Adipocyte (in vitro differentiated cells): ENCODE data around the gene MARVELD1.
A peak's percentile ranks its signal among the peaks of the same experiment; 100 is the strongest.

Experiments used
- DNase-seq: peaks from one replicate; pipeline ENCODE4 v3.0.0-alpha.2; 2015; ENCODE audit warnings: low read depth
- H3K27me3 ChIP-seq: replicated peaks from 2 replicates; pipeline ENCODE4 v1.7.0; 2013; ENCODE audit warnings: mild to moderate bottlenecking, low read length, moderate library complexity; ENCODE audit not compliant: control insufficient read depth, insufficient read depth
- H3K36me3 ChIP-seq: 2 replicates; pipeline ENCODE4 v1.7.0; 2013; ENCODE audit warnings: low read length, mild to moderate bottlenecking, moderate library complexity; ENCODE audit not compliant: control insufficient read depth, insufficient read depth, severe bottlenecking
- H3K4me1 ChIP-seq: 2 replicates; pipeline ENCODE4 v1.7.0; 2013; ENCODE audit warnings: mild to moderate bottlenecking, low read length, moderate library complexity; ENCODE audit not compliant: control insufficient read depth, insufficient read depth
- H3K4me3 ChIP-seq: 2 replicates; pipeline ENCODE4 v1.7.0; 2013; ENCODE audit warnings: mild to moderate bottlenecking, low read length, moderate library complexity
- H3K9ac ChIP-seq: 2 replicates; pipeline ENCODE4 v1.7.0; 2013; ENCODE audit warnings: mild to moderate bottlenecking, low read length, moderate library complexity
- H3K9me3 ChIP-seq: 2 replicates; pipeline ENCODE4 v1.7.0; 2013; ENCODE audit warnings: mild to moderate bottlenecking, low read length, moderate library complexity; ENCODE audit not compliant: control insufficient read depth

MARVELD1 gene

DNA sequence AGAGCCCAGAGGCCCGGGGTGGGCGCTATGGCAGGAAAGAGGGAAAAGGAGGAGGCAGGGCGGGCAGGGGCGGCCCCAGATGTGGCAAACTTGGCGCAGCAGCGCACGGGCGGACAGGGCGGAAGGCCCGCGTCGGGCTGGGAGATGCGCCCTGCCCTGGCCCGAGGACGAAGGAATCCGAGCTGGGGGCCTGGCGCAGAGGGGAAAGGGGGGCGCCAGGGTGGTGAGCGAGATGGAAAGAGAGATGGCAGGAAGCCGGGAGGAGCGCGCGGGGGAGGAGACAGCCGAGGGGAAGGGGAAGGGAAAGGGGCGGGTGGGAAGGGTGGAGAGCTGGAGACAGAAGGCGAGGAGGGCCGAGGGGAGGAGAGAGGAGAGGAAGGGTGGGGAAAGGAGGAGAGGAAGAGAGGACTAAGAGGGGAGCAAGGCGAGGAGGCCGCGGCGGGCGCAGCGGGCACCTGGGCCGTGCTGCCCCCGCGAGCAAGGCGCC lies at the start of gene MARVELD1:
Gene MARVELD1, plus strand, starts transcription at position 392 of the 487 bp plus-strand sequence. CDS start 147 bp downstream, outside the sequence.
- peak within 1 kb of the TSS; percentile 87 for H3K4me3 ChIP-seq
- H3K36me3 ChIP-seq = peaks cover 10% of the 10 kb centered on the region
- peak; percentile 92 for DNase-seq
- H3K27me3 ChIP-seq = no peaks in the 10 kb centered on the region
- no peaks in the 10 kb centered on the region for H3K9me3 ChIP-seq
- H3K4me1 ChIP-seq = peaks cover 43% of the 10 kb centered on the region
- peak within 1 kb of the TSS; percentile 93 for H3K9ac ChIP-seq

GRCh38 chr10:97664282-97664850 lies 49.2 kb upstream of the MARVELD1 start:
- Histone ChIP-seq H3K9me3 (no peaks in the 10 kb centered on the region), H3K36me3 (peaks cover 69% of the 10 kb centered on the region), H3K4me1 (peaks cover 9% of the 10 kb centered on the region), H3K4me3 (no peak overlapping the region), H3K9ac (no peak overlapping the region), H3K27me3 (no peaks in the 10 kb centered on the region)
- DNase-seq = no peak

- Histone ChIP-seq H3K9me3 (no peaks in the 10 kb centered on the region), H3K4me1 (peaks cover 11% of the 10 kb centered on the region), H3K27me3 (no peaks in the 10 kb centered on the region), H3K9ac (no peak overlapping the region), H3K36me3 (peaks cover 84% of the 10 kb centered on the region), H3K4me3 (no peak overlapping the region)
- DNase-seq = no peak
Observed at GRCh38 chr10:97666992-97667391, 46.5 kb upstream of the MARVELD1 start.

GRCh38 chr10:97667463-97667862 lies 46.1 kb upstream of the MARVELD1 start:
- Histone ChIP-seq H3K4me1 (peaks cover 11% of the 10 kb centered on the region), H3K36me3 (peaks cover 82% of the 10 kb centered on the region), H3K9me3 (no peaks in the 10 kb centered on the region), H3K4me3 (no peak overlapping the region), H3K27me3 (no peaks in the 10 kb centered on the region), H3K9ac (no peak overlapping the region)
- no peak for DNase-seq

GRCh38 chr10:97669571-97669970 lies 44.0 kb upstream of the MARVELD1 start:
- Histone ChIP-seq H3K9ac (no peak overlapping the region), H3K36me3 (peaks cover 80% of the 10 kb centered on the region), H3K27me3 (no peaks in the 10 kb centered on the region), H3K9me3 (no peaks in the 10 kb centered on the region), H3K4me3 (peak overlapping the region; percentile 1), H3K4me1 (peaks cover 20% of the 10 kb centered on the region)
- DNase-seq = no peak

- H3K36me3 ChIP-seq = peaks cover 80% of the 10 kb centered on the region
Observed at GRCh38 chr10:97673736-97674525, 39.6 kb upstream of the MARVELD1 start.

DNA sequence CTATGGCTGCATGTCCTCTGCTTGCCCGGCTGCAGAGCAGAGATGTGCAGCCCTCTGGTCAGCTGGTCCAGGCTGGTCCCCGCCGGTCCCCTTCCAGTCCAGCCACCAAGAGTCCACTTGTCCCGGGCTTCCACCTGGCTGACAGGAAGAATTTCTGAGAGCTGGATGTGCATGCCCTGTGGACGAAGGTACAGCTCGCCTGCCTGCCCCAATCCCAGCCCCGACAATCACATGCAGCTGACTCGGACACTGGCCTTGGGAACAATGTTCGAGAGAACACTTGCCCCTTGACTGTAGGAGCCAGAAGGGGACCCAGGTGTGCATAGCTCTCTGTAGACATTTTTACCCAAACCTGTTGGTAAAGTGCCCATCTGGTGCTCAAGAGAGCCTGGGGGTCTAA lies 38.3 kb upstream of the MARVELD1 start:
- Histone ChIP-seq H3K4me3 (no peak overlapping the region), H3K36me3 (peaks cover 75% of the 10 kb centered on the region), H3K27me3 (no peaks in the 10 kb centered on the region), H3K4me1 (peaks cover 18% of the 10 kb centered on the region), H3K9me3 (no peaks in the 10 kb centered on the region), H3K9ac (no peak overlapping the region)
- no peak for DNase-seq

More at GRCh38 chr10:97673736-97674525, 39.6 kb upstream of the MARVELD1 start:
- DNase-seq = peak; percentile 54
- no peaks in the 10 kb centered on the region for H3K9me3 ChIP-seq
- H3K4me1 ChIP-seq = peaks cover 29% of the 10 kb centered on the region
- no peak overlapping the region for H3K4me3 ChIP-seq
- H3K9ac ChIP-seq = no peak overlapping the region
- no peaks in the 10 kb centered on the region for H3K27me3 ChIP-seq

DNA sequence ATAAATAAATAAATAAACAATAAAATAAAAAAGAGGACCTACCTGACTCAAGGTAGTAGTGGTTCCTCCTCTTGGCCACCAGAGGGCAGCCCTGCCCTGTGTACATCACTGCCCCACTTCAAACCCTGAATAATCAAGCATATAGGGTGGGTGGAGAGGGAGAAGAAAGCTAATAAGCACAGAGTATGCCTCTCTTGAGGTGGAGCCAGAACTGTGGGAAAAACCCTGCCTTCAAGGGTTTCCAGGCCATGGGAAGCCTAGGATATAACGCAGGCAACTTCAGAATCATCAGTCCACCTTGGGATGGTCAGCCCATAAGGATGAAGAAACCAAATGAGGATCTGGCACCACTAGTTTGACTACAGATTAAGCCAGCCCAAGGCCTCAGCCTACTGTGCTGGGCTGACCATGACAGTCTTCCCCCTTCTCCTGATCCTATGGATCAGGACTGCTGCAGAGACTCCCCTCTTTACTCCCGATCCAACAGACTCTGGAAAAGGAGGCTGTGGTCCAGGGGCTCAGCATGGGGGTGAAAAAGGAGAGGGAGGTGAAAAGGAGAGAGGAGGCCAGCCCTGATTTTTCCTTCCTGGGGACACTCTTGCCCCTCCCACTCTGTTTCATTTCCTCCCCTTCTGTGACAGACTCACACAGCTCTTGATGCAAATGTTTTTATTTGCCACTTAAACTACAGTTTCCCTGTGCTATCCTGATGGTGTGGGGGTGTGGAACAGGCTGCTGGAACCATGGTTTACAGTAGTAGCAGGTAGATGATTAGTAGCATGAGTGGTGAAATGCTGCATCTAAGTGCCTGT lies 36.6 kb upstream of the MARVELD1 start:
- Histone ChIP-seq H3K4me1 (peaks cover 19% of the 10 kb centered on the region), H3K27me3 (no peaks in the 10 kb centered on the region), H3K9me3 (no peaks in the 10 kb centered on the region), H3K4me3 (no peak overlapping the region), H3K9ac (peak overlapping the region; percentile 28), H3K36me3 (peaks cover 65% of the 10 kb centered on the region)
- peak; percentile 75 for DNase-seq

- H3K4me3 ChIP-seq = no peak overlapping the region
- peaks cover 33% of the 10 kb centered on the region for H3K4me1 ChIP-seq
- H3K36me3 ChIP-seq = peaks cover 42% of the 10 kb centered on the region
- H3K9me3 ChIP-seq = no peaks in the 10 kb centered on the region
- H3K27me3 ChIP-seq = no peaks in the 10 kb centered on the region
- no peak overlapping the region for H3K9ac ChIP-seq
- no peak for DNase-seq
Observed at GRCh38 chr10:97679594-97679993, 33.9 kb upstream of the MARVELD1 start.

- Histone ChIP-seq H3K4me1 (peaks cover 46% of the 10 kb centered on the region), H3K9ac (no peak overlapping the region), H3K36me3 (peaks cover 21% of the 10 kb centered on the region), H3K27me3 (no peaks in the 10 kb centered on the region), H3K4me3 (no peak overlapping the region), H3K9me3 (no peaks in the 10 kb centered on the region)
- no peak for DNase-seq
Observed at GRCh38 chr10:97682042-97682441, 31.5 kb upstream of the MARVELD1 start.
